Breast epithelium (tissue), 3 donors: ENCODE measurements around the gene PTGES2.

ENCODE experiments used
- CTCF ChIP-seq, 3 donors: fragments of 450-650 bp; IDR thresholded peaks; one replicate each; pipeline ENCODE4 v1.5.1; 2016 to 2017; ENCODE audit warnings: antibody characterized with exemption in 3 of 3, mild to moderate bottlenecking in 3 of 3, moderate library complexity in 3 of 3
- POLR2A ChIP-seq: fragments of 450-650 bp; IDR thresholded peaks from one replicate; pipeline ENCODE4 v1.6.1; 2016; ENCODE audit warnings: antibody characterized with exemption, mild to moderate bottlenecking, moderate library complexity

GRCh38 chr9:128114326-128115186 is 13.0 kb downstream of the PTGES2 start:
- no peak for TF ChIP-seq CTCF (IDR thresholded peaks at IDR 0.05)
- TF ChIP-seq POLR2A, result no peak
